Suprapubic skin (tissue), 4 donors: ENCODE measurements around the gene ERN2. TPM values are rescaled to one million over a fixed set of nuclear protein-coding genes. Genes with fewer than 3 reads are reported as not detected.

Source experiments
- DNase-seq, 2 donors: peaks; one replicate each; pipeline ENCODE4 v3.0.0-alpha.2; 2019; ENCODE audit warnings: low spot score in 2 of 2
- H3K27ac ChIP-seq: fragments of 200-600 bp; sonication (generic); one replicate; pipeline ENCODE4 v1.5.1; 2019
- H3K27me3 ChIP-seq: fragments of 200-600 bp; sonication (generic); one replicate; pipeline ENCODE4 v1.5.1; 2019
- H3K36me3 ChIP-seq: fragments of 200-600 bp; sonication (generic); one replicate; pipeline ENCODE4 v1.5.1; 2019
- H3K4me1 ChIP-seq: fragments of 200-600 bp; sonication (generic); one replicate; pipeline ENCODE4 v1.5.1; 2019
- H3K4me3 ChIP-seq: fragments of 200-600 bp; sonication (generic); one replicate; pipeline ENCODE4 v1.5.1; 2019; ENCODE audit warnings: mild to moderate bottlenecking
- H3K9me3 ChIP-seq: fragments of 200-600 bp; sonication (generic); one replicate; pipeline ENCODE4 v1.5.1; 2019
- CTCF ChIP-seq, 2 donors: fragments of 200-600 bp in 1 of 2; fragments of 450-650 bp in 1 of 2; sonication (generic) in 1 of 2; IDR thresholded peaks; one replicate each; pipeline ENCODE4 v1.5.1; 2016 to 2019; ENCODE audit warnings: antibody characterized with exemption in 2 of 2, mild to moderate bottlenecking in 1 of 2, moderate library complexity in 1 of 2
- EP300 ChIP-seq: sonication (generic); formaldehyde crosslinking; IDR thresholded peaks from one replicate; pipeline ENCODE4 v1.6.1; 2017; ENCODE audit warnings: antibody characterized with exemption
- POLR2A ChIP-seq, 2 donors: fragments of 450-650 bp; IDR thresholded peaks; one replicate each; pipeline ENCODE4 v1.6.1; 2017; ENCODE audit warnings: antibody characterized with exemption in 2 of 2, mild to moderate bottlenecking in 2 of 2, moderate library complexity in 2 of 2
- POLR2AphosphoS5 ChIP-seq, 3 donors: sonication (generic); formaldehyde crosslinking; IDR thresholded peaks; one replicate each; pipeline ENCODE4 v1.6.1; 2017; ENCODE audit warnings: antibody characterized with exemption in 3 of 3
- WGBS: methylation state at CpG from one replicate; pipeline ENCODE4 v1.1.5; 2018; 5-methylcytosine and 5-hydroxymethylcytosine counted together
- total RNA-seq, 4 donors: library from RNA; depleted of rRNA; stranded (reverse); fragments of >200 nt; gene quantifications; one replicate each; pipeline ENCODE4 v1.1.0, GENCODE V29; 2016

The ERN2 gene
- total RNA-seq, 4 donors from 2014 or later = 0.32 to 2.8 (median 0.79) TPM

- no peaks in the 10 kb centered on the region for H3K9me3 ChIP-seq
- no peak for TF ChIP-seq POLR2A (IDR thresholded peaks at IDR 0.05)
- no peak for TF ChIP-seq EP300
- TF ChIP-seq POLR2AphosphoS5 (IDR thresholded peaks at IDR 0.05) = no peak
- no peak overlapping the region for H3K4me3 ChIP-seq
- DNase-seq = no peak
- WGBS = 96% methylated on average over 6 of the region's 6 CpGs
- H3K27ac ChIP-seq = no peak overlapping the region
- H3K4me1 ChIP-seq = no peaks in the 10 kb centered on the region
- H3K36me3 ChIP-seq = peaks cover 94% of the 10 kb centered on the region
- no peaks in the 10 kb centered on the region for H3K27me3 ChIP-seq
Observed at GRCh38 chr16:23667355-23667659, 45.7 kb downstream of the ERN2 start.

GRCh38 chr16:23666571-23667354, 46.3 kb downstream of the ERN2 start:
- H3K27me3 ChIP-seq = no peaks in the 10 kb centered on the region
- TF ChIP-seq EP300 (no peak), POLR2A (IDR thresholded peaks at IDR 0.05) (no peak), POLR2AphosphoS5 (IDR thresholded peaks at IDR 0.05) (no peak), CTCF (IDR thresholded peaks at IDR 0.05) (no peak)
- H3K4me3 ChIP-seq = no peak overlapping the region
- no peaks in the 10 kb centered on the region for H3K4me1 ChIP-seq
- 91% methylated on average over 7 of the region's 7 CpGs for WGBS
- H3K9me3 ChIP-seq = no peaks in the 10 kb centered on the region
- peaks cover 98% of the 10 kb centered on the region for H3K36me3 ChIP-seq
- no peak for DNase-seq
- no peak overlapping the region for H3K27ac ChIP-seq

- DNase-seq = no peak
- Histone ChIP-seq H3K9me3 (no peaks in the 10 kb centered on the region), H3K27ac (no peak overlapping the region), H3K27me3 (no peaks in the 10 kb centered on the region), H3K4me1 (no peaks in the 10 kb centered on the region), H3K4me3 (no peak overlapping the region), H3K36me3 (peaks cover 99% of the 10 kb centered on the region)
- 85% methylated on average over 2 of the region's 2 CpGs for WGBS
- no peak for TF ChIP-seq CTCF (IDR thresholded peaks at IDR 0.05)
- TF ChIP-seq EP300 = no peak
- TF ChIP-seq POLR2AphosphoS5 (IDR thresholded peaks at IDR 0.05) = no peak
- no peak for TF ChIP-seq POLR2A (IDR thresholded peaks at IDR 0.05)
Observed at GRCh38 chr16:23663918-23664317, 49.1 kb downstream of the ERN2 start.

- TF ChIP-seq POLR2AphosphoS5 (IDR thresholded peaks at IDR 0.05) = no peak
- no peak for TF ChIP-seq EP300
- Histone ChIP-seq H3K27me3 (no peaks in the 10 kb centered on the region), H3K27ac (no peak overlapping the region), H3K4me3 (no peak overlapping the region), H3K36me3 (peaks cover 38% of the 10 kb centered on the region), H3K4me1 (no peaks in the 10 kb centered on the region), H3K9me3 (no peaks in the 10 kb centered on the region)
- no peak for DNase-seq
- whole genome bisulfite sequencing = 94% methylated on average over 4 of the region's 4 CpGs
Observed at GRCh38 chr16:23651943-23652468, 61.0 kb downstream of the ERN2 start.

- Histone ChIP-seq H3K27me3 (no peaks in the 10 kb centered on the region), H3K9me3 (no peaks in the 10 kb centered on the region), H3K36me3 (peaks cover 44% of the 10 kb centered on the region), H3K4me3 (no peak overlapping the region), H3K27ac (no peak overlapping the region), H3K4me1 (no peaks in the 10 kb centered on the region)
- TF ChIP-seq POLR2AphosphoS5 (IDR thresholded peaks at IDR 0.05) = no peak
- TF ChIP-seq EP300 = no peak
- TF ChIP-seq POLR2A (IDR thresholded peaks at IDR 0.05) = no peak
- no peak for TF ChIP-seq CTCF (IDR thresholded peaks at IDR 0.05)
- WGBS = 85% methylated on average over 4 of the region's 4 CpGs
- no peak for DNase-seq
Observed at GRCh38 chr16:23650674-23651416, 62.2 kb downstream of the ERN2 start.

GRCh38 chr16:23642246-23642774, 70.7 kb downstream of the ERN2 start:
- Histone ChIP-seq H3K27me3 (no peaks in the 10 kb centered on the region), H3K27ac (no peak overlapping the region), H3K4me1 (peaks cover 23% of the 10 kb centered on the region), H3K36me3 (peaks cover 38% of the 10 kb centered on the region), H3K9me3 (no peaks in the 10 kb centered on the region), H3K4me3 (peak overlapping the region; percentile 87)
- TF ChIP-seq EP300 (no peak), CTCF (IDR thresholded peaks at IDR 0.05) (no peak), POLR2AphosphoS5 (IDR thresholded peaks at IDR 0.05) (no peak), POLR2A (IDR thresholded peaks at IDR 0.05) (no peak)
- WGBS = 78% methylated on average over 14 of the region's 14 CpGs
- DNase-seq = no peak
